HG02623 (cell line): Measurements from ENCODE around the gene UBASH3A.
"Not testable (repeated sequence)": the region's sequence is repeated elsewhere in the genome, so short reads cannot be mapped to it uniquely, and the experiment has no call there.

Source experiments
- ATAC-seq: cut with Tn5 transposase; IDR thresholded peaks from one replicate; pipeline ENCODE4 v1.9.1; 2021; ENCODE audit warnings: moderate library complexity; ENCODE audit not compliant: unreplicated experiment

The UBASH3A gene

GRCh38 chr21:42390193-42390592 is 13.5 kb upstream of the UBASH3A start:
- ATAC-seq = no peak

GRCh38 chr21:42390696-42391095 is 13.0 kb upstream of the UBASH3A start:
- ATAC-seq = no peak

- ATAC-seq = no peak
Measured at GRCh38 chr21:42391297-42391696, 12.4 kb upstream of the UBASH3A start.

- ATAC-seq = no peak
Measured at GRCh38 chr21:42392731-42393442, 10.8 kb upstream of the UBASH3A start.

- no peak for ATAC-seq
Measured at GRCh38 chr21:42393443-42393950, 10.2 kb upstream of the UBASH3A start.

GRCh38 chr21:42395302-42395701 is 8.4 kb upstream of the UBASH3A start:
- ATAC-seq = no peak

- ATAC-seq = no peak
Measured at GRCh38 chr21:42395905-42396651, 7.6 kb upstream of the UBASH3A start, which contains the start of gene TMPRSS3. TSS of gene TMPRSS3 (minus strand) at chr21:42396052. CDS start at chr21:42395417, 635 bp downstream.

GRCh38 chr21:42396799-42397745 is 6.6 kb upstream of the UBASH3A start:
- no peak for ATAC-seq

GRCh38 chr21:42397746-42398394 is 5.8 kb upstream of the UBASH3A start:
- no peak for ATAC-seq

- ATAC-seq = no peak
Measured at GRCh38 chr21:42398436-42399028, 5.2 kb upstream of the UBASH3A start.

- ATAC-seq = no peak
Measured at GRCh38 chr21:42400525-42400924, 3.2 kb upstream of the UBASH3A start.

- ATAC-seq = no peak
Measured at GRCh38 chr21:42401154-42401553, 2.5 kb upstream of the UBASH3A start.

GRCh38 chr21:42401820-42402251 is 1.9 kb upstream of the UBASH3A start:
- no peak for ATAC-seq

GRCh38 chr21:42404539-42404938 is 837 bp downstream of the UBASH3A start:
- no peak for ATAC-seq

GRCh38 chr21:42405064-42406013 is 1.6 kb downstream of the UBASH3A start:
- ATAC-seq = no peak

- no peak for ATAC-seq
Measured at GRCh38 chr21:42406201-42406621, 2.5 kb downstream of the UBASH3A start.

GRCh38 chr21:42406866-42407265 is 3.2 kb downstream of the UBASH3A start:
- ATAC-seq = no peak

GRCh38 chr21:42407476-42407875 is 3.8 kb downstream of the UBASH3A start:
- no peak for ATAC-seq

- not testable (repeated sequence) for ATAC-seq
Measured at GRCh38 chr21:42408718-42409117, 5.0 kb downstream of the UBASH3A start.
